Measurements from ENCODE around the gene ACCSL. TPM values are rescaled to one million over a fixed set of nuclear protein-coding genes. Genes with fewer than 3 reads are reported as not detected.

ACCSL gene
- total RNA-seq = not detected
- long read RNA-seq = 0 reads

DNA sequence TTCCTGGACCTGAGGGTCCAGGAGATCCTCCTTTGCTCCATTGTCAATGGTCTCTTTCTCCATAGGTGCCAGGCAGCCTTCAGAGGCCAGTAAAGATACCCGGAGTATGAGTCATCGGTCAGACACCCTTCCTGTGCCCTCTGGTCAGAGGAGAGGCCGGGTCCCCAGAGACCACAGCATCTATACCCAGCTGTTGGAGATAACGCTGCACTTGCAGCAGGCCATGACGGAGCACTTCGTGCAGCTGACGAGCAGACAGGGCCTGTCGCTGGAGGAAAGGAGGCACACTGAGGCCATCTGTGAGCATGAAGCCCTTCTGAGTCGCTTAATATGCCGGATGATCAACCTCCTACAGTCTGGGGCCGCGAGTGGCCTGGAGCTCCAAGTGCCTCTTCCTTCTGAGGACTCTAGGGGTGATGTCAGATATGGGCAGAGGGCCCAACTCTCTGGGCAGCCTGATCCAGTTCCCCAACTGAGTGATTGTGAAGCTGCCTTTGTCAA is at the start of gene ACCSL:
ACCSL (plus strand) TSS at position 51 of the 501 bp plus-strand sequence; CDS start at position 107, 56 bp downstream.
- no peak for DNase-seq (ENCODE audit: low spot score)
- intact Hi-C loops (cut with DNase I) = no loop called here

DNA sequence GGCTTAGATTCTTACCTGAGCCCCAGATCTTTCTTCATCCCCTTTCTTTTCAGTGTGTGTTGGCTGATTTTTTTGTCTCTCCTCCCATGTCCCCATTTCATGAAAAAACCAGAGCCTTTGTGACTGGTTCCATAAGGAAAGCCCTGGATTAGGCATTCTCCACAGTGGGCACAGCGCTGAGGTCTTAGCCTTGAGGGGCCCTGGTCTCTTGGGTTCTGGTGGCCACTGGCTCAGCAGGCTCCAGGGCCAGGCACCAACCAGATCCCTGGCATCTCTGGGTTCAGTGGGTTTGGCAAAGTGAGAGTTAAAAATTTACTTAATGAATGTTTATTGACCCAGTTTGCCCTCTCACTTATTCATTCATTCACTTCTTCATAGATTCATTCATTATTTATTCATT is 49.5 kb upstream of the ACCSL start:
- intact Hi-C loops (cut with DNase I) = no loop called here
- DNase-seq (ENCODE audit: low spot score) = peak; percentile 15

DNA sequence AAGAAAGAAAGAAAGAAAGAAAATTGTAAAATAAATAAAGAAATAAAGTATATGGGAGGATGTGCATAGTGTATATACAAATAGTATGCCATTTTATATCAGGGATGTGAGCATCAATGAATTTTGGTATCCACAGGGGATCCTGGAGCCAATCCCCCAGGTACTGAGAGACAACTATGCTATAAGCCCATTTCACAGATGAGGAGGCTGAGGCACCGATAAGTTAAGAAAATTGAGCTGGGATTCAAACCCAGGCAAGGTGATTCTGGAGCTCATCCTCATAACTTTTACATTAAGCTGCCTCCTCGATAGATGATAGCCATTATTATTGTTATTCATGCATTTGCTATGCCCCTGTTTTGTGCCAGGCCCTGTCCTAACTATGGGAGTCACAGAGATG is 47.0 kb upstream of the ACCSL start:
- intact Hi-C loops (cut with DNase I) = no loop called here

DNA sequence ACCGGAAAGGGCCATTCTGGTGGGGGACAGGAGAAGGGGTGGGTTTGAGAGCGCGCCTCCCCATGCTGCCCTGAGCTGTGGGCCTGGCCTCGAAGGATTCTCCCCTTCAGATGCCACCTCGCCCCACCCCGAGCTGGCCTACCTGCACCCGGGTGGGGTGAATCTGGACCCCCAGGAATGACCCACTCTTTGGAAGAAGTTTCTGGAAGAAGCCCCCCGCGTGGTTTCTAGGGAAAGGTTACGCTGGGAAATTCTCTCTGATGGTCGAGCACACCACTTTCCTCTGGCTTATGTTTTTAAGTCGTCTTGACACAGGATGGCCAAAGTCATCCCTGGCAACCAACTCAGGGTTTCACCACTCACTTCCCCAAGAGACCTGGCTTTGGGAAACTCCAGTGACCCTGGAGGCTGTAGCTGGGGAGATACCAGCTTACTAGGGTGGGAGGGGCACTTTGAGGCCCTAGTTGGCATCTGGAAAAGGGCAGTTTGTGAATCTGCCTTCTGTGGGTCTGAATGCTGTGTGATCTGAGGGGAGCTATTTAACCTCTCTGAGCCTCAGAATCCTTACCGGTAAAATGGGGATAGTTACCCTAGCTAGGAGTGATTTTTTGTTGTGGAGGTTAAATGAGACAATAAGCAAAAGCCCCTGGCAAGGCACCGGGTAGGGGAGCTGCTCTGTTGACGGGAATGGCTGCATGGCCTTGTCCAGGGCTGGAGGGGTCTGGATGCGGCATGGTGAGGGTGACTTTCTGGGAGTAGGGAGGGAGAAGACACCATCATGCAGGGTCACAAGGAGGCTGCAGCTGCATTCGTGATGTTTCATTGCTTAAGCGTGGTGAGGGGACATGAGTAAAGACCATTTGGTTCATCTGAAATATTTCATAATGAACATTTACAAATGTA is 45.3 kb upstream of the ACCSL start:
- intact Hi-C loops (cut with DNase I) = no loop called here
- DNase-seq (ENCODE audit: low spot score) = peak; percentile 47

More for the DNA sequence above, 47.0 kb upstream of the ACCSL start:
- DNase-seq (ENCODE audit: low spot score) = no peak

DNA sequence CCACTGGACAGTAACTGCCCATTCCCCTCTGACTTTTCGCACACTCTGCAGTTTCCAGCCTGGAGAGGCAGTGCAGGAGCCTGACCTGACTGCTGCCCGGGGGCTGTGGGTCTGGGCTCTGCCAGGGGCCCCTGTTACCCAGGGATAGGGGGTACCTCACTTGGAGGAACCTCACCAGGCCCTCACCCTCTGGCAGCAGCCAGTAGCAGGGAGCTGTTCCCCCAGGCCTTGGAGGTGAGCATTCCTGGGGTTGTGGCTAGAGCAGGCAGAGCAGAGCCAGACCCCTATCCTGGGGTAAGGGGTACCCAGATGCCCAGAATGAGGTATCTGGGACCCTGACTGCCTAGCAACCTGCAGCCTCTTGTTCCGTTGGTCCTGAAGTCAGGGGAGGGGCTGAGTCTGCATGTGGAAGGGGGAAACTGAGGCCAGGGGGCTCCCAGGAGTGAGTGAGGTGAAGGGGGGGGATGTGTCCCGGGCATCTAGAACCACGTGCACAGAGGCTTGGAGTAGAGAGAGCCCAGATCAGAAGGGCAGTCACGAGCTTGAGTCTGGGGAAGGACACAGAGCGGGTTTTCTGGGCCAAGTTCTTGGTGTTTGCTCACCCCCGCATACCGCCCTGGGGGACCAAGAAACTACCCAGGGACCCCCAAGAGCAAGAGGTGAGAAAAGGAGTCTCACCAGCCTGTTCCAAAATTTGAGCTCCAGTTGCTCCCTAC is 43.9 kb upstream of the ACCSL start:
- intact Hi-C loops (cut with DNase I) = no loop called here
- peak; percentile 55 for DNase-seq (ENCODE audit: low spot score)

DNA sequence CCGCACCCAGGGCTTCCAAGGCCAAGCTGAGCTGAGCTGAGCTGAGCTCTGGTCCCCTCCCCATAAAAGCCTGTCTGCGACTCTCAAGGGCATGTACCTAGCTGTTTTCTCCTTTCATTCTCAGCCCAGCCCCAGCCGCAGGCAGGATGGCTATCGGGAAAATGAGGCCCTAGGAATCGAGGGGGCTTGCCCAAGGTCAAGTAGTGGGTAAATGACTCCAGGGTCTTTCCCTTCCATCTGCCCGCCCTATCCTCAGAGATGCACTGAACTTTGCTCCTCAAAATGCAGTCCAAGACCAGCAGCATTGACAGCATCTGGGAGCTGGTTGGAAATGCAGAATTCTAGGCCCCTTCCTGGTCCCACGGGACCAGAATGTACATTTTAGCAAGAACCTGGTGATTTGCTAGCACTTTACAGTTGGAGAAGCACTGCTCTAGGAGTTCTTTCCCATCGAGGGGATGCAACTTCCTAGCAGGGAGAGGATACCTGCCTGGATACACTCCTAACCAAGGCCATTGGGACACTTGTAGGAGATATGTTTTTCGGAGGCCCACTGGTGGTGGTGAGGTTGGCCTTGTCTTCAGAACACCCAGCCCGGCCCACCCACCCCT is 43.2 kb upstream of the ACCSL start:
- intact Hi-C loops (cut with DNase I) = no loop called here
- peak; percentile 46 for DNase-seq (ENCODE audit: low spot score)

DNA sequence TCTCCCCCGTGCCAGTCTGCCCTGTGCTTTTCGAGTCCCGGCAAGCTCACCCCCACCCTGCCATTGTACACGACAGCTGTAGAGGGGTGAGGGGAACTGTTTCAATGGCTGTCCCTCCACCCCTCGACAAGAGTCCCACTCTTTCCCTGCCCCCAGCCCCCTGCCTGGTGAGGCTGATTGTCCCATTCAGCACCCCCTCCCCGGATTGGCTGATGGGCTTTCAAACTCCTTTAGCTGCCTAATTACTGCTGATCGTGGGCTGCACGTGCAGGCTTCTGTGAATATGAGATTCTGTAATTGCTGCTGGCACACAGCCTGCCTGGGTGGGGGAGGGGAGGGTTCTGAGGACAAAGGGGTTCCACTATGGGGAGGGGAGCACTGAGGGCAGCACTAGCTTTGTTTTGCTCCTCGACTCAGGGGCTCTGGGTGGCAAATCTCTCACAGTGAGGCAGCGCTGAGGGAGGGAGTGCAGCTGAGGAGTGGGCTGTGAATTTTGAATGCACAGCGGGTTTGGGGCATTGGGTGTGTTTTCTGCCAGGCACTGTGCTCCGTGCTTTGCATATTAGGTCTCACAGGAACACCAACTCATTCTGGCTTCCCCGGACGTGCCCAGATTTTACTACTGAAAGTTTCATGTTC is 42.6 kb upstream of the ACCSL start:
- intact Hi-C loops (cut with DNase I) = no loop called here
- DNase-seq (ENCODE audit: low spot score) = peak; percentile 47

DNA sequence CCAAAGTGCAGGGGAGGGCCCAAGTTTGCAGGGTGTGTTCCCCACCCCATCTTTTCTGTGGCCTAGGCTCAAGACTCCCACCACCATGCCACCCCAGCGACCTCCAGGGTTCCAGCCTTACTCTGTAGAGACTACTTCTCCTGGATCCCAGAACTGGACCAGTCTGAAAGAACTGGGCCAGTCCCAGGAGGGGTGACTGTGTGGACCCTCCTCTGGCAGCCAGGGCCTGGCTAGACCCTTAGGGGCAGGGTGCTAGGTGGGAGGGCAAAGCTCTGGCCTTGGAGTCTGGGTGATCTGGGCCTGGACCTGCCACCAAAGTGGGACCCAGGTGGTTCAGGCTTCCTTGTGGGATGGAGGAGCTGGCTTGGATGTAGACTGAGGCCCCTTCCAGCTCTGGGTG is 41.8 kb upstream of the ACCSL start:
- DNase-seq (ENCODE audit: low spot score) = peak; percentile 58
- intact Hi-C loops (cut with DNase I) = no loop called here

DNA sequence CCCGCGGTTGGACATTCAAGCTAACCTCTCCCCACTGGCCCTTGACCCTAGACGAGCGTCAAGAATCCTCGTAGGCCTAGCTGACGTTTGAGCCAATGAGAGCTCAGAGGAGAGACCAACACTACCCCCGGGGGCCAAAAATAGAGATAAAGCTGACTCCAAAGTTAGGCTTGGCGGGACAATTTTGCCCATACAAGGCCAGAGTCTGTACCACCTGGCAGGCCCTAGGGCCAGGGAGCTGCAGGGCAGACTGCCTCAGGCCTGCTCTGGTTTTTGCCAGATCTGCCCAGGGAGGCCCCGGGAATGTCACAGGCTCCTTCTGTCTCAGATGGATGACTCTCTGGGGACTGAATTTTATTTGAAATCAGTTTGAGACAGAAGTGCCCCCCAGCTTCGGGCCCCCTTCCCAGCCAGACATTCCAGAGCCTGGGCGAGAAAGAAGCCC is 40.8 kb upstream of the ACCSL start:
- intact Hi-C loops (cut with DNase I) = no loop called here
- peak; percentile 56 for DNase-seq (ENCODE audit: low spot score)

DNA sequence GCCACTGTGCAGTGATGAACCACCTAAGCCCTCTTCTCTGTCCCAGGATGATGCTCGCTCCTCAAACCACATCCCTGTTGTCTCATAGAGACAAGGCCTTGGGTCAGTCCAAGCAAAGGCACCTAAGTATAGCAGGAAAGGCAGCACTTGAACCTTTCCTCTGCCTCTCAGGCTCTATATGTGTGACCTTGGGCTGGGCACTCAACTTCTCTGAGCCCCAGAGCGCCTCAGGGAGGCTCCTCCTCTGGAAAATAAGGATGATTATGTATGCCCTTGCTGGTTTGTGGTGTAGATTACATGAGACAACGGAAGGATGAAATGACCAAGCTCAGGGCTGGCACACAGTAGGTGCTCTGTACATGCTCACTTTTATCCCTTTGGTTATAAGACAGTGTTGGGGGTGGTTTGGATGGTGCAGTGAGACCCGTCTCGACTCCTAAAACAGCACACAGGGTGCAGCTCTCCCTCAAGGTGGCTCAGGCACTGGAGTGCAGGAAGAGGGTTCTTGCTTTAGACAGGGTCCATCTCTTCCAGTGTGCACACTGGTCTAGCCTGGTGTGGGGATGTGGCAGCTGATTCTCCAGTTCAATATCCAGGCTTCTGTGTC is 40.2 kb upstream of the ACCSL start:
- DNase-seq (ENCODE audit: low spot score) = no peak
- intact Hi-C loops (cut with DNase I) = no loop called here

DNA sequence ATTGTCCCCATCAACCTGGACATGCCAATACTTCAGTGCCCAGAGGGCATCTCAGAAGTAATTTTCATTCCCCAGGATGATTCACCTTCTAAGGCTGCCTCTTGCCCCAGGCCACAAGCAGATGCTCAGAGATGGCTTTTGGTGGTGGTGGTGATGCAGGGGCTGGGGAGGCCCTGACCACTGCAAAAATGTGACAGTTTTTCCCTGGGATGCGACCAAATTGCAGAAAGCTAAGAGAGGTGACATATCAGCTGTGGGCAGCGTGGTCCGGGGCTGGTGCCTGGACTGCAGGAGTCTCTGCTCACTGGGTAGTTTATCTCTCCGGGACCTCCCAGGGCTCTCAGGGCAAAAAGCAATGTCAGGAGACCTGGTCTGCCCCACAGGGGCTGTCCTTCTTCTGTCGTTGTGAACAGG is 39.7 kb upstream of the ACCSL start:
- intact Hi-C loops (cut with DNase I) = no loop called here
- peak; percentile 15 for DNase-seq (ENCODE audit: low spot score)

DNA sequence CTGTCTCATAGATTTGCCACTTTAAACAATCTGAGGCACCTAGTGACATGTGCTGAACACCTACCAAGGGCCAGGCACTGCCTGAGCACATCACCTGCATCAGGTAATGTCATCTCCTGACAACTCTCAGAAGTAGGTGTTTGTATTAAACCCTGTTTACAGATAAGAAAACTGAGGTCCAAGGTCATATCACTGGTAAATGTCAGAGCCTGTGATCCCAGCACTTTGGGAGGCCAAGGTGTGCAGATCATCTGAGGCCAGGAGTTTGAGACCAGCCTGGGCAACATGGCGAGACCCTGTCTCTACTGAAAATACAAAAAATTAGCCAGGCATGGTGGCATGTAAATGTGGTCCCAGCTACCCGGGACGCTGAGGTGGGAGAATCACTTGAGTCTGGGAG is 39.1 kb upstream of the ACCSL start:
- intact Hi-C loops (cut with DNase I) = no loop called here
- DNase-seq (ENCODE audit: low spot score) = peak; percentile 51

DNA sequence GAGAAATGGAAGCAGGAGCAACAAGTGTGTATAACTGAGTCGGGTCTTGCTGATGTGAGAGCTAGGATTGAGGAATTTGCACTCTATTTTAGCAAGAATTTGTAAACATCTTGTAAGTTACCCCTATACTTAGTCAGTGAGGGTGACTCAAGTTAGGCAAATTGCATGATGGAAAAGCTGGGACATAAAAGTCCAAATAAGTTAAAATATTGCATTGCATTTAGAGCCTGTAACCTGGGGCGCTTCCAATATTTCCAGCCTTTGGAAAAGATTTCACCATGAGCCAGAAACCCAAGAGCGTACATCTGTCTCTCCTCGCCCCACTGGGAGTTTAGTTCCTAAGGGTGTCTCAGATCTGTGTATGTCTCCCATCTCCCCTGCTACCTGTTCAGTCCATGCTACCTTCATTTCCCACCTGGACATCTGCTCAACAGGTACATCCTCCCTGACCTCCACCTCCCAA is 37.0 kb upstream of the ACCSL start:
- intact Hi-C loops (cut with DNase I) = no loop called here
- no peak for DNase-seq (ENCODE audit: low spot score)

DNA sequence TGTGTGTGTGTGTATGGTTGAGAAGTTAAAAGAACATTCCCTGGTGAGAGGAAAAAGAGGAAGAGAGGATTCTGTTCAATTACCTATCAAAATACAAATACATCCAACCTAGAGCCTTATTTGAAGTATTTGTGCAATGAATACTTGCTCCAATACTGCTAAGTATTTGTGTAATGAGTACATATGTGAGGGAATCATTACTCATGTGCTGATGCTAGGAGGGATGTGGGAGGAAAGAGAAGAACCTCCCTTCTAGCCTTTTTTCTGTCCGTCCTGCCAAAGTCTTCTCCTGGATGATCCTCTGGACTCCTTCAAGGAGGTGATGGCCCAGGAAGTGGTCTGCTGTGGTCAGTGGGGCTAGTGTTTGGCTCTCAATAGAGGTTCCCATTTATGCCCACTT is 36.0 kb upstream of the ACCSL start:
- intact Hi-C loops (cut with DNase I) = no loop called here
- no peak for DNase-seq (ENCODE audit: low spot score)

DNA sequence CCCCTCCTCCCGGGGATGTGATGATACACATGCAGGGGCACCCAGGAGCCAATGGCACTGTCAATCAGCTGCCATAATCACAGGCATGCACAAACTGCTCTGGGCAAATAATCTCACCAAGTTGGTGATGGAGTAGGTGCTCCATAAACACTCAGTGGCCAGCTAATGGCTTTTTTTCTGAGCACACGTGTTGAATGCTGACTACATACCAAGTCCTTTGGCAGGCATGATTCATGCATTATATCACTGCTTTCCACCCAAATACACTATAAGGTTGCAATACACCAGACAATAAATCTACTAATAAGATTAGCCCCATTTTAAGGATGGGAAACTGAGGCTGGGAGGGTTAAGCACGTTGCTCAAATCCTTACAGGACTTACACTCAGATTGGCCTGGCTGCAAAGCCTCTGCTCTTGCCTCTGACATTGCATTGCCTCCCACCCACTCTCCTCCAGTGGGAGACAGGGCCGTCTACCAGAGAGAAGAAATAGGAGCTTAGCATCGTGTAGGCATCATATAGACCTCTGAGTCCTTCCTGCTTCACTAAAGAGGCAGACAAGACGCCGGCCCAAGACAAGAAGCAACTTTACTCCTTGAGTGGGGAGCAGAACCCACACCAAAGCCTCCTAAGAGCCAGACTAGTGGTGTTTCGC is 32.7 kb upstream of the ACCSL start:
- intact Hi-C loops (cut with DNase I) = no loop called here
- no peak for DNase-seq (ENCODE audit: low spot score)

DNA sequence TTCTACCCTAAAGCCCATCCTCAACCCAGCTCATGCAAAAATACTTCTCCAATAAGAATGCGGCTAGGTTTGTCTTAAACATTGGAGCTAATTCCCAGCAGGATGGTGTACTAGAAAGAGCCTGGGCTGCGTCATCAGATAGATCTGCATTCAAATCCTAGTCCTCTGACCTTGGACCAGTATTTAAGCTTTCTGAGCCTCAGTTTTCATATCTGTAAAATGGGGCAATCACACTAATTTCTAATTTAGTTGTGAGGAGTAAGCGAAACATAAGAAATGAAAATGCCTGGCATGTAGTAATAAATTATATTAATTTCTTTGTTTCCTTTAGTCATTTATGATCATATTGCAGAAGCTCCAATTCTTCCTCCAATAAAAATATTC is 32.2 kb upstream of the ACCSL start:
- intact Hi-C loops (cut with DNase I) = no loop called here
- DNase-seq (ENCODE audit: low spot score) = no peak

DNA sequence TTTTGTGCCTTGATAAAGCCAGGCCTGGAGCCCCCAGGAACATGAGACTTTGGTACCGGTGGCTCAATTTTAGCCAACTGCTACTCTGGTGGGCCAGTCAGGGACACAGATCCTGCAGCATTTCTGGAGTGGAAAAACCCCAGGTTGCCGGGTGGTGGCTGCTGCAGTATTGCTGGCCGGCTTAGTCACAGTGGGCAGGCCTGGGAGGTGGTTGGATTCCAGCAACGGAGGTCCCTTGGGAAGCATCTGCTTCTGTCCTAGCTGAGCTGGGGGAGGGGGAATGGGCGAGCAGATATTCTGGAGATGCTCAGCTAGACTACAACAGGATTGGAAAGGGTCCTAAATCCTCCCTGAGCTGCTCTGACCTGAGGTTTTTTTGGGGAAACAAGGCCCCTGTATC is 31.6 kb upstream of the ACCSL start:
- intact Hi-C loops (cut with DNase I) = no loop called here
- no peak for DNase-seq (ENCODE audit: low spot score)

DNA sequence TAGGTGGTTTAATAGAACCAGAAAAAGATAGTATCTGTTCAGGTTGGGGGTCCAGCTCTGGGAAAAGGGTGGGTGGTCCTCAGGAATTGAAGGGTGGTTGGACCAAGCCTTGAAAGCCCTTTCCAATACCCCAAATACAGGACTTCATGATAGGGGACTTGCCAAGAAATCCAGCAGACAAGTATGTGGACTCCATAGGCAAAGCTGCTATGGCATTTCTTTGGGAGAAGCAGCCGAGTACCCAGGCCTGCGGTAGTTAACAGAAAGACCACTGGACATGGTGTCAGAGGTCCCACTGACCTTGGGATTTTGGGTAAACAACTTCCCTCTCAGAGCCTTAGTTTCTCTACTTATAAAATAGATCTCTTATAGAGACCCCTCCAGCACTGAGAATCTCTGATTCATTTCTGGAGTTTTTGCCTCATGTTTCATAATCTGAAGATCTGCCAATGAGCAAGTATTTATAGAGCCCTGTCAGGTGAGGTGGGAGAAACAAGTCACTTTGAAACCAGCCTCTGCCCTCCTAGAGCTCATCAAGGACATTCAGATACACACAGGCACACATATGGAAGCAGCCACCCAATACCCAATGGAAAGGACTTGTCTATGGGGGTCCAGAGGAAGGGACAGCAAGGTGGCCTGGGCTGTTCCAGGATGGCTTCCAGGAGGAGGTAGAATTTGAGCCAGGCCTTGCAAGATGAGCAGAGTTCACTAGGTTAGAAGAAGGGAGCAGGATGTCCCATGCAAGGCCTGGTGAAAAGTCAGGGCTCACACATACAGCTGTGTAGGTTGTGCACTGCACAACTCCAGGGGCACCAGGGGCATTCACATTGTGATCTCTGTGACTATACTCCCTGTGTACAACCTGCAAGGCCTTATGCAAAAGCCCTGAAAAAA is 31.0 kb upstream of the ACCSL start:
- intact Hi-C loops (cut with DNase I) = no loop called here
- DNase-seq (ENCODE audit: low spot score) = no peak
